ENCODE data around the gene GLP1R.
A peak's percentile ranks its signal among the peaks of the same experiment; 100 is the strongest.

The GLP1R gene

GRCh38 chr6:39107034-39107433 lies 58.5 kb downstream of the GLP1R start (continued):
- TF ChIP-seq ZNF221 (tag by site-specific recombination; IDR thresholded peaks at IDR 0.05; ENCODE audit: borderline replicate concordance) (no peak), OVOL3 (tag by site-specific recombination; IDR thresholded peaks at IDR 0.05) (no peak), ZNF639 (tag by site-specific recombination; IDR thresholded peaks at IDR 0.05) (no peak)

- H3K4me1 ChIP-seq (ENCODE audit: control insufficient read depth, insufficient read depth, low read length) = peaks cover 10% of the 10 kb centered on the region; the same call in 1 of the 2 replicates
- no peak overlapping the region for H3K27ac ChIP-seq (ENCODE audit: extremely low read depth, low read depth, low read length)
- CTCF ChIA-PET = no interaction called here
- H3K9me3 ChIP-seq (ENCODE audit: control insufficient read depth, insufficient read depth, low read depth, low read length) = no peaks in the 10 kb centered on the region
- no peak overlapping the region for H3K4me3 ChIP-seq (ENCODE audit: low read depth, low read length)
- POLR2A ChIA-PET = no interaction called here
- H3K36me3 ChIP-seq (ENCODE audit: control insufficient read depth in 2 of 2, insufficient read depth in 1 of 2, low read length in 2 of 2) = peaks cover 4 to 38% of the 10 kb centered on the region in 2 experiments; a peak in 1 of 3 replicates
- no peak for TF ChIP-seq SP3 (tag by site-specific recombination; IDR thresholded peaks at IDR 0.05)
- no peak for TF ChIP-seq TRIM28 (IDR thresholded peaks at IDR 0.05; ENCODE audit: borderline replicate concordance, low read length)
- TF ChIP-seq PBX3 (CRISPR knock-in tag; IDR thresholded peaks at IDR 0.05) = no peak
- no peak for TF ChIP-seq WT1 (tag by site-specific recombination; IDR thresholded peaks at IDR 0.05)
- no peak for TF ChIP-seq ZNF292 (tag by site-specific recombination; IDR thresholded peaks at IDR 0.05; ENCODE audit: borderline replicate concordance, low read depth)
- no peak for TF ChIP-seq ZNF677 (tag by site-specific recombination; IDR thresholded peaks at IDR 0.05)
- no peak for TF ChIP-seq ZNF692 (tag by site-specific recombination; IDR thresholded peaks at IDR 0.05)
- TF ChIP-seq ZNF610 (tag by site-specific recombination; IDR thresholded peaks at IDR 0.05; ENCODE audit: borderline replicate concordance) = no peak
- TF ChIP-seq ZNF354C (tag by site-specific recombination; IDR thresholded peaks at IDR 0.05; ENCODE audit: borderline replicate concordance, low read depth) = no peak
- no peak for TF ChIP-seq OVOL3 (tag by site-specific recombination; IDR thresholded peaks at IDR 0.05)
- no peak for TF ChIP-seq ZNF521 (tag by site-specific recombination; IDR thresholded peaks at IDR 0.05)
- TF ChIP-seq ZNF311 (tag by site-specific recombination; IDR thresholded peaks at IDR 0.05; ENCODE audit: borderline replicate concordance) = no peak
- TF ChIP-seq ZNF626 (tag by site-specific recombination; IDR thresholded peaks at IDR 0.05) = no peak
- TF ChIP-seq ZNF830 (tag by site-specific recombination; IDR thresholded peaks at IDR 0.05; ENCODE audit: low read depth) = no peak
- TF ChIP-seq ZNF658 (tag by site-specific recombination; IDR thresholded peaks at IDR 0.05) = no peak
Measured at GRCh38 chr6:39107641-39108040, 59.1 kb downstream of the GLP1R start.

- Histone ChIP-seq H3K4me3 (ENCODE audit: low read depth, low read length) (no peak overlapping the region), H3K36me3 (ENCODE audit: control insufficient read depth in 2 of 2, insufficient read depth in 1 of 2, low read length in 2 of 2) (peaks cover 4 to 38% of the 10 kb centered on the region in 2 experiments; a peak in 1 of 3 replicates), H3K9me3 (ENCODE audit: control insufficient read depth, insufficient read depth, low read depth, low read length) (no peaks in the 10 kb centered on the region), H3K4me1 (ENCODE audit: control insufficient read depth, insufficient read depth, low read length) (peaks cover 10% of the 10 kb centered on the region; the same call in 1 of the 2 replicates), H3K27ac (ENCODE audit: extremely low read depth, low read depth, low read length) (no peak overlapping the region)
- ChIA-PET CTCF (interaction anchor here (0.6 to 1.0 kb wide), 2 partner anchors 17 to 82 kb away, joined by 3 to 4 read pairs; no protein-coding TSS in a partner anchor), POLR2A (no interaction called here)
- no peak for TF ChIP-seq SCRT1 (tag by site-specific recombination; IDR thresholded peaks at IDR 0.05; ENCODE audit: borderline replicate concordance)
- no peak for TF ChIP-seq INSM2 (tag by site-specific recombination; IDR thresholded peaks at IDR 0.05)
- TF ChIP-seq ZNF777 (tag by site-specific recombination; IDR thresholded peaks at IDR 0.05; ENCODE audit: borderline replicate concordance) = no peak
- no peak for TF ChIP-seq ZNF202 (tag by site-specific recombination; IDR thresholded peaks at IDR 0.05; ENCODE audit: borderline replicate concordance)
- TF ChIP-seq PRDM6 (tag by site-specific recombination; IDR thresholded peaks at IDR 0.05) = peak; percentile 22; the same call in 1 of the 2 replicates
- TF ChIP-seq ZIC2 (tag by site-specific recombination; IDR thresholded peaks at IDR 0.05) = no peak
Measured at GRCh38 chr6:39108041-39108839, 59.7 kb downstream of the GLP1R start.

Measured in HEK293 (cell line).